GM03348 (cell line): Measurements from ENCODE around the gene BAZ1A.
A peak's percentile ranks its signal among the peaks of the same experiment; 100 is the strongest.
"Not testable (repeated sequence)": the region's sequence is repeated elsewhere in the genome, so short reads cannot be mapped to it uniquely, and the experiment has no call there.

ENCODE experiments used
- DNase-seq: peaks from one replicate; pipeline ENCODE4 v3.0.0; 2012; ENCODE audit warnings: low spot score

BAZ1A gene

GRCh38 chr14:34857689-34858449 is 17.3 kb downstream of the BAZ1A start:
- DNase-seq = no peak

GRCh38 chr14:34853041-34853440 is 22.1 kb downstream of the BAZ1A start:
- peak; percentile 14 for DNase-seq

- peak; percentile 77 for DNase-seq
Measured at GRCh38 chr14:34851395-34851794, 23.8 kb downstream of the BAZ1A start.

- DNase-seq = no peak
Measured at GRCh38 chr14:34845869-34846268, 29.3 kb downstream of the BAZ1A start.

GRCh38 chr14:34843011-34843554 is 32.1 kb downstream of the BAZ1A start:
- DNase-seq = peak; percentile 70

GRCh38 chr14:34837801-34838322 is 37.3 kb downstream of the BAZ1A start:
- DNase-seq = no peak

- no peak for DNase-seq
Measured at GRCh38 chr14:34835312-34835711, 39.8 kb downstream of the BAZ1A start.

- no peak for DNase-seq
Measured at GRCh38 chr14:34833549-34834523, 41.3 kb downstream of the BAZ1A start.

GRCh38 chr14:34826661-34827060 is 48.5 kb downstream of the BAZ1A start:
- DNase-seq = peak; percentile 64

GRCh38 chr14:34824826-34825225 is 50.3 kb downstream of the BAZ1A start:
- DNase-seq = no peak

- DNase-seq = no peak
Measured at GRCh38 chr14:34824256-34824655, 50.9 kb downstream of the BAZ1A start.

- DNase-seq = no peak
Measured at GRCh38 chr14:34817768-34818167, 57.4 kb downstream of the BAZ1A start.

- DNase-seq = no peak
Measured at GRCh38 chr14:34810028-34810427, 65.1 kb downstream of the BAZ1A start.

- no peak for DNase-seq
Measured at GRCh38 chr14:34806257-34806656, 68.9 kb downstream of the BAZ1A start.

GRCh38 chr14:34804933-34805332 is 70.2 kb downstream of the BAZ1A start:
- DNase-seq = no peak

GRCh38 chr14:34798861-34799260 is 76.3 kb downstream of the BAZ1A start:
- DNase-seq = not testable (repeated sequence)

GRCh38 chr14:34797747-34798583 is 77.2 kb downstream of the BAZ1A start:
- no peak for DNase-seq

- no peak for DNase-seq
Measured at GRCh38 chr14:34796902-34797301, 78.3 kb downstream of the BAZ1A start.

- DNase-seq = peak; percentile 6
Measured at GRCh38 chr14:34794941-34795340, 80.2 kb downstream of the BAZ1A start.

- DNase-seq = peak; percentile 7
Measured at GRCh38 chr14:34794217-34794616, 80.9 kb downstream of the BAZ1A start.

- no peak for DNase-seq
Measured at GRCh38 chr14:34792598-34792997, 82.6 kb downstream of the BAZ1A start.
